ENCODE measurements around the gene ST8SIA5.

The ST8SIA5 gene

DNA sequence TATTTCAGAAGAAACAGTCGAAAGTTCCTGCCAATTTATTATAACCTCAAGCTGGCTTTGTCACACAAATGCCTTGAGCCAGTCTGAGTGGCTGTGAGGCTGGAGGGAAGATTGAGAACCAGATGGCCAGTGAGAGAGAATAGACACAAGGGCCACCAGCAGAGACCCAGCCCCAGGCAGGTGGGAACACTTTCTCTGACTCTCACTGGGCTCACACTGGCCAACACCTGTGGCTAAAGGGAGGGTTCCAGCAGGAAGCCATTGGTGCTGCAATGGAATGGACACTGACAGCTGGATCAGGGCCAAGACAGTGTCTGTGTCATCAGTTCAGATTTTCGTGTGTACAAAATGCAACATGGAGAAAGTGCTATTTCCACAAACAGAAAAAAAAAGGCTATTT lies 129.7 kb downstream of the ST8SIA5 start:
- ChIA-PET POLR2A (no interaction called here), CTCF (no interaction called here)
- no peak for DNase-seq (ENCODE audit: extremely low spot score)
- TF ChIP-seq CTCF (IDR thresholded peaks at IDR 0.05; ENCODE audit: control extremely low read depth, extremely low read depth, low read depth, missing control alignments), result no peak

DNA sequence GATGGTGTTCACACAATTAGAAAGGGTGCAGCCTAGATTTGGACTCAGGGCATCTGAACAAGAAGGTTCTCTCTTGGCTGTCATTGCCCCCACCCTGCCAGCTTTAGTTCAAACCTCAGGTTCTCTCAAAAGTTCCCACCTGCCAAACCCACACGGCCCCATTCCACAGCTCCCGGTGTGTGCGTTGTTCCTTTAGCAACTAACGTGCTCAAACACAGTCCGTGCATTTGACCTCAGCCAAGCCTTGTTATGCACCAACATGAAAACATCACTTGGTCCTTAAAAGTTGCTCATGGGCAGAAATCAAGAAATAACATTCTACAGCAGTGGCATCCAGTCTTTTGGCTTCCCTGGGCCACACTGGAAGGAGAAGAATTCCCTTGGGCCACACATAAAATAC lies 131.8 kb downstream of the ST8SIA5 start:
- ChIA-PET CTCF (interaction anchor here (0.9 to 1.3 kb wide), 2 partner anchors 14 to 451 kb away, joined by 3 to 5 read pairs; a partner anchor contains a TSS), POLR2A (no interaction called here)
- DNase-seq (ENCODE audit: extremely low spot score), result no peak
- TF ChIP-seq CTCF (IDR thresholded peaks at IDR 0.05; ENCODE audit: control extremely low read depth, extremely low read depth, low read depth, missing control alignments), result no peak

DNA sequence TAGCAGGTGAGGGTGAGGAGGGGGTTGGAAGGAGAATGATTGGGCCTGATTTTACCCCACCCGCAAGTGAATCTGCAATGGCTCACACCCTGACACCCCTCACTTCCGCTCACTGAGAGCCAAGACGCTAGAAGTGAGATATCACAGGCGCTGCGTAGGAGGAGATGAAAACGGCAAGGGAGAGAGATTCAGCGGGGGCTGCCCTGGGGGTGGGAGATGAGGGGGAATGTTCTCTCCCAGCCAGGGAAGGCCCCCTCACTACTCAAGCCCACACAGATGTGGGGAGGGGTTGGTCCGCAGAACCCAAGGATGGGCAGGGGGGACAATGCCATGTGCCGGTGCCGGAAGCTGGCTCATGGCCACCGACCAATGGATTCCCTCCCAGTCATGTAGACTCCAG lies 132.7 kb downstream of the ST8SIA5 start:
- ChIA-PET CTCF (interaction anchor here (1.4 to 1.8 kb wide), 2 partner anchors 11 to 34 kb away, joined by 3 to 8 read pairs; no protein-coding TSS in a partner anchor), POLR2A (no interaction called here)
- DNase-seq (ENCODE audit: extremely low spot score), result no peak
- TF ChIP-seq CTCF (IDR thresholded peaks at IDR 0.05; ENCODE audit: control extremely low read depth, extremely low read depth, low read depth, missing control alignments), result no peak

DNA sequence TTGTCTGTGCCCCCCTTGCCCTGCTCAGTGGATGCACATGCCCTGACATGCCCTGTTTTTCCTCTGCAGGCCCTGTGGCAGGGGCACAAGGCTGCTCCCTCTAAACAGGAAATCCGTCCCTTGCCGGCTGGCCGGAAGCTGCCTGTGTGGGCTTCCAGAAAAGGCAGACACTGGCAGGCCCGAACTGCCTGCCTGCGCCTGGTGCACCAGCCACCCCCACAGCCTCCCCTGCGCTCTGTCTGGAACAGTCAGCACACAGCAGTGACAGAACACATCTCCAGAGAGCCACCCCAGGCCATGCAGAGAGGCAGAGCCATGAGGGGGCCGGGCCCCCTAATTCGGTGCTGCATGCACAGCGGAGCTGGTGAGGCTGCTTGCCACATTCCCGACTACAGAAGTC lies 133.3 kb downstream of the ST8SIA5 start:
- DNase-seq (ENCODE audit: extremely low spot score), result no peak
- TF ChIP-seq CTCF (IDR thresholded peaks at IDR 0.05; ENCODE audit: control extremely low read depth, extremely low read depth, low read depth, missing control alignments), result no peak
- ChIA-PET POLR2A (no interaction called here), CTCF (interaction anchor here (1.2 to 2.0 kb wide), 6 partner anchors 8 to 474 kb away, joined by 3 to 11 read pairs (median 4); no protein-coding TSS in a partner anchor)

- TF ChIP-seq CTCF (IDR thresholded peaks at IDR 0.05; ENCODE audit: control extremely low read depth, extremely low read depth, low read depth, missing control alignments), result no peak
- no peak for DNase-seq (ENCODE audit: extremely low spot score)
- ChIA-PET POLR2A (no interaction called here), CTCF (interaction anchor here (0.9 to 2.0 kb wide), 9 partner anchors 9 to 477 kb away, joined by 3 to 11 read pairs (median 3); no protein-coding TSS in a partner anchor)
Observed at GRCh38 chr18:46622999-46623398, 133.9 kb downstream of the ST8SIA5 start.

GRCh38 chr18:46622451-46622850 lies 134.4 kb downstream of the ST8SIA5 start:
- TF ChIP-seq CTCF (IDR thresholded peaks at IDR 0.05; ENCODE audit: control extremely low read depth, extremely low read depth, low read depth, missing control alignments), result no peak
- CTCF ChIA-PET, result interaction anchor here (0.9 to 2.0 kb wide), 9 partner anchors 10 to 476 kb away, joined by 3 to 11 read pairs (median 3); no protein-coding TSS in a partner anchor

More at GRCh38 chr18:46622451-46622850, 134.4 kb downstream of the ST8SIA5 start:
- POLR2A ChIA-PET, result no interaction called here
- DNase-seq (ENCODE audit: extremely low spot score), result no peak

Measured in GM10248 (cell line).